Muscle layer of duodenum (tissue), 2 donors: ENCODE results near the gene MAU2.
"Not testable (repeated sequence)": the region's sequence is repeated elsewhere in the genome, so short reads cannot be mapped to it uniquely, and the experiment has no call there.

ENCODE experiments used
- H3K27ac ChIP-seq: one replicate; pipeline ENCODE4 v1.7.0; 2013; ENCODE audit warnings: mild to moderate bottlenecking, low read length
- H3K27me3 ChIP-seq: one replicate; pipeline ENCODE4 v1.7.0; 2013; ENCODE audit warnings: low read depth, mild to moderate bottlenecking, control low read depth, low read length
- H3K36me3 ChIP-seq, 2 donors: one replicate each; pipeline ENCODE4 v1.7.0; 2013; ENCODE audit warnings: low read length in 2 of 2, control low read depth in 1 of 2, mild to moderate bottlenecking in 1 of 2; ENCODE audit not compliant: insufficient read depth in 2 of 2, control insufficient read depth in 1 of 2
- H3K4me1 ChIP-seq, 2 donors: one replicate each; pipeline ENCODE4 v1.7.0; 2013; ENCODE audit warnings: low read length in 2 of 2, mild to moderate bottlenecking in 2 of 2, control low read depth in 1 of 2, moderate library complexity in 1 of 2; ENCODE audit not compliant: insufficient read depth in 2 of 2, control insufficient read depth in 1 of 2
- H3K4me3 ChIP-seq, 2 donors: one replicate each; pipeline ENCODE4 v1.7.0; 2013; ENCODE audit warnings: low read length in 2 of 2, low read depth in 1 of 2, mild to moderate bottlenecking in 1 of 2
- H3K9me3 ChIP-seq, 2 donors: one replicate each; pipeline ENCODE4 v1.7.0; 2013; ENCODE audit warnings: low read length in 2 of 2, control low read depth in 1 of 2, mild to moderate bottlenecking in 1 of 2; ENCODE audit not compliant: control insufficient read depth in 1 of 2
- donor health status: healthy.

The MAU2 gene

GRCh38 chr19:19348266-19348665 is 27.6 kb downstream of the MAU2 start:
- no peaks in the 10 kb centered on the region for H3K9me3 ChIP-seq
- H3K27ac ChIP-seq: no peak overlapping the region
- H3K4me3 ChIP-seq: no peak overlapping the region
- peaks cover 61 to 81% of the 10 kb centered on the region in 2 donors for H3K36me3 ChIP-seq
- no peaks in the 10 kb centered on the region for H3K4me1 ChIP-seq
- H3K27me3 ChIP-seq: no peaks in the 10 kb centered on the region

- Histone ChIP-seq H3K4me1 (no peaks in the 10 kb centered on the region), H3K9me3 (no peaks in the 10 kb centered on the region), H3K27me3 (no peaks in the 10 kb centered on the region), H3K4me3 (no peak overlapping the region), H3K36me3 (peaks cover 69 to 81% of the 10 kb centered on the region in 2 donors), H3K27ac (no peak overlapping the region)
These were observed 28.7 kb downstream of the MAU2 start for GRCh38 chr19:19349365-19349764.

- H3K36me3 ChIP-seq: peaks cover 68 to 81% of the 10 kb centered on the region in 2 donors
- H3K27me3 ChIP-seq, H3K4me3 ChIP-seq, H3K27ac ChIP-seq, H3K9me3 ChIP-seq, H3K4me1 ChIP-seq: not testable (repeated sequence)
These were observed 30.1 kb downstream of the MAU2 start for GRCh38 chr19:19350756-19351155.

GRCh38 chr19:19352823-19353222 is 32.2 kb downstream of the MAU2 start:
- no peaks in the 10 kb centered on the region for H3K27me3 ChIP-seq

GRCh38 chr19:19354007-19354406 is 33.4 kb downstream of the MAU2 start:
- Histone ChIP-seq H3K36me3 (peaks cover 58 to 71% of the 10 kb centered on the region in 2 donors), H3K27me3 (no peaks in the 10 kb centered on the region), H3K9me3 (no peaks in the 10 kb centered on the region), H3K4me1 (no peaks in the 10 kb centered on the region), H3K27ac (no peak overlapping the region), H3K4me3 (no peak overlapping the region)

More at GRCh38 chr19:19352823-19353222, 32.2 kb downstream of the MAU2 start:
- no peaks in the 10 kb centered on the region for H3K9me3 ChIP-seq
- peaks cover 61 to 81% of the 10 kb centered on the region in 2 donors for H3K36me3 ChIP-seq
- H3K27ac ChIP-seq: no peak overlapping the region
- H3K4me3 ChIP-seq: no peak overlapping the region
- no peaks in the 10 kb centered on the region for H3K4me1 ChIP-seq

- Histone ChIP-seq H3K36me3 (peaks cover 50 to 63% of the 10 kb centered on the region in 2 donors), H3K27me3 (no peaks in the 10 kb centered on the region), H3K4me3 (no peak overlapping the region), H3K4me1 (no peaks in the 10 kb centered on the region), H3K9me3 (no peaks in the 10 kb centered on the region), H3K27ac (no peak overlapping the region)
These were observed 34.3 kb downstream of the MAU2 start for GRCh38 chr19:19354932-19355331.

GRCh38 chr19:19355606-19356139 is 35.0 kb downstream of the MAU2 start:
- no peak overlapping the region for H3K27ac ChIP-seq
- no peaks in the 10 kb centered on the region for H3K4me1 ChIP-seq
- no peaks in the 10 kb centered on the region for H3K9me3 ChIP-seq
- H3K27me3 ChIP-seq: no peaks in the 10 kb centered on the region
- peaks cover 50 to 63% of the 10 kb centered on the region in 2 donors for H3K36me3 ChIP-seq
- H3K4me3 ChIP-seq: no peak overlapping the region

GRCh38 chr19:19356500-19356899 is 35.9 kb downstream of the MAU2 start:
- H3K36me3 ChIP-seq: peaks cover 50 to 63% of the 10 kb centered on the region in 2 donors
- H3K27ac ChIP-seq: no peak overlapping the region
- H3K27me3 ChIP-seq: no peaks in the 10 kb centered on the region
- H3K9me3 ChIP-seq: no peaks in the 10 kb centered on the region
- peaks cover 0 to 5% of the 10 kb centered on the region in 2 donors for H3K4me1 ChIP-seq
- H3K4me3 ChIP-seq: no peak overlapping the region

- H3K9me3 ChIP-seq: no peaks in the 10 kb centered on the region
- peaks cover 48 to 59% of the 10 kb centered on the region in 2 donors for H3K36me3 ChIP-seq
- no peak overlapping the region for H3K4me3 ChIP-seq
- no peaks in the 10 kb centered on the region for H3K27me3 ChIP-seq
- no peak overlapping the region for H3K27ac ChIP-seq
- H3K4me1 ChIP-seq: peaks cover 0 to 5% of the 10 kb centered on the region in 2 donors
These were observed 36.4 kb downstream of the MAU2 start for GRCh38 chr19:19356901-19357566.

GRCh38 chr19:19361075-19361594 is 40.5 kb downstream of the MAU2 start:
- Histone ChIP-seq H3K27ac (no peak overlapping the region), H3K27me3 (no peaks in the 10 kb centered on the region), H3K4me1 (peaks cover 0 to 5% of the 10 kb centered on the region in 2 donors), H3K9me3 (no peaks in the 10 kb centered on the region), H3K36me3 (peaks cover 9 to 18% of the 10 kb centered on the region in 2 donors), H3K4me3 (no peak overlapping the region)

- Histone ChIP-seq H3K4me1 (peaks cover 0 to 9% of the 10 kb centered on the region in 2 donors), H3K27me3 (no peaks in the 10 kb centered on the region), H3K27ac (no peak overlapping the region), H3K9me3 (no peaks in the 10 kb centered on the region), H3K36me3 (peaks cover 4 to 9% of the 10 kb centered on the region in 2 donors), H3K4me3 (no peak overlapping the region)
These were observed 41.4 kb downstream of the MAU2 start for GRCh38 chr19:19362075-19362474.
